ENCODE data around the gene TTC13. TPM values are rescaled to one million over a fixed set of nuclear protein-coding genes. Genes with fewer than 3 reads are reported as not detected.

TTC13 gene
- total RNA-seq, 4 donors from 2014 or later, result 8.4 to 27.0 (median 11.5) TPM

GRCh38 chr1:230864441-230864840 is 114.2 kb downstream of the TTC13 start:
- intact Hi-C loops (cut with DNase I), result loop anchor here (2.0 kb wide), 1 partner anchor 14 kb away; no protein-coding TSS in a partner anchor
- DNase-seq (ENCODE audit: extremely low spot score), result no peak
- Histone ChIP-seq H3K27me3 (no peaks in the 10 kb centered on the region), H3K9me3 (no peaks in the 10 kb centered on the region), H3K27ac (replicated peaks in 1 of 4) (peak overlapping the region in 3 of 4 donors; percentile 86 to 97 (median 90)), H3K36me3 (peaks cover 0 to 9% (median 0%) of the 10 kb centered on the region in 4 donors), H3K4me1 (peaks cover 57 to 83% (median 72%) of the 10 kb centered on the region in 4 donors), H3K4me3 (peak overlapping the region in 3 of 4 donors; percentile 16 to 100 (median 88))
- 50% methylated on average over 8 of the region's 9 CpGs for WGBS
- TF ChIP-seq CTCF (IDR thresholded peaks at IDR 0.05), result no peak
- TF ChIP-seq POLR2A (IDR thresholded peaks at IDR 0.05; ENCODE audit: low read depth), result no peak
- TF ChIP-seq EP300 (IDR thresholded peaks at IDR 0.05), result no peak
- no peak for TF ChIP-seq POLR2AphosphoS5 (IDR thresholded peaks at IDR 0.05)

GRCh38 chr1:230863449-230863848 is 115.2 kb downstream of the TTC13 start:
- H3K9me3 ChIP-seq, result no peaks in the 10 kb centered on the region
- no peak for DNase-seq (ENCODE audit: extremely low spot score)
- peaks cover 0 to 9% (median 0%) of the 10 kb centered on the region in 4 donors for H3K36me3 ChIP-seq
- TF ChIP-seq EP300 (IDR thresholded peaks at IDR 0.05) (no peak), POLR2A (IDR thresholded peaks at IDR 0.05; ENCODE audit: low read depth) (no peak), POLR2AphosphoS5 (IDR thresholded peaks at IDR 0.05) (no peak), CTCF (IDR thresholded peaks at IDR 0.05) (no peak)
- no peaks in the 10 kb centered on the region for H3K27me3 ChIP-seq
- peak overlapping the region in 3 of 4 donors; percentile 23 to 97 (median 86) for H3K27ac ChIP-seq (replicated peaks in 1 of 4)
- 73% methylated on average over 6 of the region's 6 CpGs for WGBS
- peaks cover 55 to 85% (median 72%) of the 10 kb centered on the region in 4 donors for H3K4me1 ChIP-seq
- H3K4me3 ChIP-seq, result no peak overlapping the region
- intact Hi-C loops (cut with DNase I), result no loop called here

- no peak overlapping the region for H3K4me3 ChIP-seq
- H3K36me3 ChIP-seq, result peaks cover 0 to 9% (median 0%) of the 10 kb centered on the region in 4 donors
- peaks cover 69 to 93% (median 84%) of the 10 kb centered on the region in 4 donors for H3K4me1 ChIP-seq
- 83% methylated on average over 3 of the region's 4 CpGs for WGBS
- no peak for DNase-seq (ENCODE audit: extremely low spot score)
- H3K9me3 ChIP-seq, result no peaks in the 10 kb centered on the region
- H3K27me3 ChIP-seq, result no peaks in the 10 kb centered on the region
- intact Hi-C loops (cut with DNase I), result no loop called here
- TF ChIP-seq POLR2AphosphoS5 (IDR thresholded peaks at IDR 0.05) (peak in 1 of 2 donors; percentile 25), POLR2A (IDR thresholded peaks at IDR 0.05; ENCODE audit: low read depth) (no peak), CTCF (IDR thresholded peaks at IDR 0.05) (no peak), EP300 (IDR thresholded peaks at IDR 0.05) (no peak)
- peak overlapping the region in 3 of 4 donors; percentile 33 to 97 (median 53) for H3K27ac ChIP-seq (replicated peaks in 1 of 4)
Observed at GRCh38 chr1:230861970-230862595, 116.6 kb downstream of the TTC13 start.

- Histone ChIP-seq H3K4me3 (no peak overlapping the region), H3K27me3 (no peaks in the 10 kb centered on the region), H3K36me3 (peaks cover 0 to 9% (median 0%) of the 10 kb centered on the region in 4 donors), H3K9me3 (no peaks in the 10 kb centered on the region), H3K27ac (replicated peaks in 1 of 4) (peak overlapping the region in 3 of 4 donors; percentile 33 to 97 (median 53)), H3K4me1 (peaks cover 73 to 93% (median 85%) of the 10 kb centered on the region in 4 donors)
- WGBS, result 90% methylated on average over 13 of the region's 13 CpGs
- intact Hi-C loops (cut with DNase I), result no loop called here
- DNase-seq (ENCODE audit: extremely low spot score), result no peak
- TF ChIP-seq CTCF (IDR thresholded peaks at IDR 0.05), result no peak
- TF ChIP-seq POLR2AphosphoS5 (IDR thresholded peaks at IDR 0.05), result no peak
- TF ChIP-seq EP300 (IDR thresholded peaks at IDR 0.05), result no peak
- no peak for TF ChIP-seq POLR2A (IDR thresholded peaks at IDR 0.05; ENCODE audit: low read depth)
Observed at GRCh38 chr1:230861489-230861888, 117.2 kb downstream of the TTC13 start.
